ENCODE results near the gene PTTG2. TPM values are rescaled to one million over a fixed set of nuclear protein-coding genes. Genes with fewer than 3 reads are reported as not detected.

The PTTG2 gene
- total and polyA plus RNA-seq, 2 of the 13 experiments (the other 11 are each of a cell fraction or from before 2014, with no cell fraction given), result not detected

- ATAC-seq (no peak), FAIRE-seq (no peak), DNase-seq (ENCODE audit: low spot score) (no peak)
- CTCF ChIA-PET (ENCODE audit: low intra/inter-chr PET ratio, low total read pairs), result no interaction called here
- TF ChIP-seq ZNF660 (CRISPR knock-in tag; IDR thresholded peaks at IDR 0.05; ENCODE audit: borderline replicate concordance, low read depth), result no peak
- TF ChIP-seq KAT8 (CRISPR knock-in tag; IDR thresholded peaks at IDR 0.05), result no peak
- intact Hi-C loops (cut with micrococcal nuclease; ENCODE audit: unreplicated experiment), result no loop called here
- BruUV-seq (replicated peaks), result no TSS peak
- Histone ChIP-seq H3K9me3 (ENCODE audit: low read length) (no peaks in the 10 kb centered on the region), H3K4me1 (ENCODE audit: insufficient read depth, low read length) (peaks cover 16% of the 10 kb centered on the region), H3K4me2 (ENCODE audit: low read depth, low read length) (no peak overlapping the region), H3K4me3 (replicated peaks in 1 of 3; ENCODE audit: insufficient read depth in 1 of 3, low read depth in 2 of 3, low read length in 3 of 3) (no peak overlapping the region), H3K79me2 (ENCODE audit: insufficient read depth, low read length) (peaks cover 3% of the 10 kb centered on the region), H3K27ac (ENCODE audit: extremely low read length, insufficient read depth, low read length) (no peak overlapping the region), H3K27me3 (ENCODE audit: control insufficient read depth in 1 of 2, insufficient read depth in 2 of 2, low read length in 2 of 2) (no peaks in the 10 kb centered on the region), H3K9ac (ENCODE audit: insufficient read depth, low read depth, low read length) (no peak overlapping the region), H3K36me3 (replicated peaks in 1 of 2; ENCODE audit: control insufficient read depth in 1 of 2, insufficient read depth in 2 of 2, low read length in 2 of 2) (no peaks in the 10 kb centered on the region), H2AFZ (ENCODE audit: low read length) (no peak overlapping the region), H4K20me1 (ENCODE audit: insufficient read depth, low read length) (no peaks in the 10 kb centered on the region)
- in situ Hi-C loops (cut with HindIII; ENCODE audit: extremely low pct_ligation_motif_present, low pct_unique_long_range_greater_than_20kb), result no loop called here
- POLR2A ChIA-PET, result no interaction called here
These were observed 49.2 kb downstream of the PTTG2 start for GRCh38 chr4:38009421-38009820.

GRCh38 chr4:38009949-38010348 lies 49.8 kb downstream of the PTTG2 start:
- H4K20me1 ChIP-seq (ENCODE audit: insufficient read depth, low read length), result no peaks in the 10 kb centered on the region
- no peak for TF ChIP-seq ZNF543 (CRISPR knock-in tag; IDR thresholded peaks at IDR 0.05)
- TF ChIP-seq REL (CRISPR knock-in tag; conservative IDR thresholded peaks at IDR 0.05), result no peak
- TF ChIP-seq KDM5B (CRISPR knock-in tag; IDR thresholded peaks at IDR 0.05; ENCODE audit: borderline replicate concordance), result no peak
- TF ChIP-seq DRAP1 (CRISPR knock-in tag; IDR thresholded peaks at IDR 0.05), result no peak
- TF ChIP-seq TBX3 (IDR thresholded peaks at IDR 0.05; ENCODE audit: borderline replicate concordance), result no peak
- no peak for TF ChIP-seq ZNF564 (CRISPR knock-in tag; IDR thresholded peaks at IDR 0.05)
- no peak for TF ChIP-seq ARHGAP35 (CRISPR knock-in tag; IDR thresholded peaks at IDR 0.05; ENCODE audit: borderline replicate concordance)
- no peak for TF ChIP-seq ZBTB42 (CRISPR knock-in tag; IDR thresholded peaks at IDR 0.05)
- TF ChIP-seq NKX3-1 (CRISPR knock-in tag; IDR thresholded peaks at IDR 0.05), result no peak
- TF ChIP-seq RARG (CRISPR knock-in tag; IDR thresholded peaks at IDR 0.05; ENCODE audit: low read depth), result no peak
- no peak for TF ChIP-seq HMGXB3 (CRISPR knock-in tag; IDR thresholded peaks at IDR 0.05; ENCODE audit: borderline replicate concordance)
- H2AFZ ChIP-seq (ENCODE audit: low read length), result no peak overlapping the region
- H3K4me1 ChIP-seq (ENCODE audit: insufficient read depth, low read length), result peaks cover 16% of the 10 kb centered on the region
- BruUV-seq (replicated peaks), result no TSS peak
- H3K4me2 ChIP-seq (ENCODE audit: low read depth, low read length), result no peak overlapping the region
- 0 out of 5 replicates have a peak, but pooled peaks cover 0 to 3% of the 10 kb centered on the region in 2 experiments for H3K36me3 ChIP-seq (replicated peaks in 1 of 2; ENCODE audit: control insufficient read depth in 1 of 2, insufficient read depth in 2 of 2, low read length in 2 of 2)
- ChIA-PET POLR2A (no interaction called here), CTCF (ENCODE audit: low intra/inter-chr PET ratio, low total read pairs) (no interaction called here)
- H3K4me3 ChIP-seq (replicated peaks in 1 of 3; ENCODE audit: insufficient read depth in 1 of 3, low read depth in 2 of 3, low read length in 3 of 3), result no peak overlapping the region
- no peaks in the 10 kb centered on the region for H3K27me3 ChIP-seq (ENCODE audit: control insufficient read depth in 1 of 2, insufficient read depth in 2 of 2, low read length in 2 of 2)
- in situ Hi-C loops (cut with HindIII; ENCODE audit: extremely low pct_ligation_motif_present, low pct_unique_long_range_greater_than_20kb), result no loop called here
- H3K9me3 ChIP-seq (ENCODE audit: low read length), result no peaks in the 10 kb centered on the region
- H3K79me2 ChIP-seq (ENCODE audit: insufficient read depth, low read length), result peaks cover 3% of the 10 kb centered on the region
- FAIRE-seq, result no peak
- intact Hi-C loops (cut with micrococcal nuclease; ENCODE audit: unreplicated experiment), result no loop called here
- no peak overlapping the region for H3K27ac ChIP-seq (ENCODE audit: extremely low read length, insufficient read depth, low read length)
- H3K9ac ChIP-seq (ENCODE audit: insufficient read depth, low read depth, low read length), result no peak overlapping the region
- DNase-seq (ENCODE audit: low spot score), result no peak
- 96% methylated on average over 3 of the region's 3 CpGs for WGBS (ENCODE audit: low lambda C conversion rate)
- ATAC-seq, result no peak

Measured in HepG2 (cell line).